GM12872 (cell line): ENCODE results near the gene THSD4.

ENCODE experiments used
- TF ChIP-seq, protein P1 (sequence below): IDR thresholded peaks from 3 replicates; pipeline ENCODE4 v1.5.1; 2011; ENCODE audit warnings: low read depth, mild to moderate bottlenecking, low read length, moderate library complexity; ENCODE audit not compliant: insufficient read depth

Gene THSD4

GRCh38 chr15:71496336-71496955 is 381.2 kb downstream of the THSD4 start:
- TF ChIP-seq, protein P1, sequence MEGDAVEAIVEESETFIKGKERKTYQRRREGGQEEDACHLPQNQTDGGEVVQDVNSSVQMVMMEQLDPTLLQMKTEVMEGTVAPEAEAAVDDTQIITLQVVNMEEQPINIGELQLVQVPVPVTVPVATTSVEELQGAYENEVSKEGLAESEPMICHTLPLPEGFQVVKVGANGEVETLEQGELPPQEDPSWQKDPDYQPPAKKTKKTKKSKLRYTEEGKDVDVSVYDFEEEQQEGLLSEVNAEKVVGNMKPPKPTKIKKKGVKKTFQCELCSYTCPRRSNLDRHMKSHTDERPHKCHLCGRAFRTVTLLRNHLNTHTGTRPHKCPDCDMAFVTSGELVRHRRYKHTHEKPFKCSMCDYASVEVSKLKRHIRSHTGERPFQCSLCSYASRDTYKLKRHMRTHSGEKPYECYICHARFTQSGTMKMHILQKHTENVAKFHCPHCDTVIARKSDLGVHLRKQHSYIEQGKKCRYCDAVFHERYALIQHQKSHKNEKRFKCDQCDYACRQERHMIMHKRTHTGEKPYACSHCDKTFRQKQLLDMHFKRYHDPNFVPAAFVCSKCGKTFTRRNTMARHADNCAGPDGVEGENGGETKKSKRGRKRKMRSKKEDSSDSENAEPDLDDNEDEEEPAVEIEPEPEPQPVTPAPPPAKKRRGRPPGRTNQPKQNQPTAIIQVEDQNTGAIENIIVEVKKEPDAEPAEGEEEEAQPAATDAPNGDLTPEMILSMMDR = no peak

DNA sequence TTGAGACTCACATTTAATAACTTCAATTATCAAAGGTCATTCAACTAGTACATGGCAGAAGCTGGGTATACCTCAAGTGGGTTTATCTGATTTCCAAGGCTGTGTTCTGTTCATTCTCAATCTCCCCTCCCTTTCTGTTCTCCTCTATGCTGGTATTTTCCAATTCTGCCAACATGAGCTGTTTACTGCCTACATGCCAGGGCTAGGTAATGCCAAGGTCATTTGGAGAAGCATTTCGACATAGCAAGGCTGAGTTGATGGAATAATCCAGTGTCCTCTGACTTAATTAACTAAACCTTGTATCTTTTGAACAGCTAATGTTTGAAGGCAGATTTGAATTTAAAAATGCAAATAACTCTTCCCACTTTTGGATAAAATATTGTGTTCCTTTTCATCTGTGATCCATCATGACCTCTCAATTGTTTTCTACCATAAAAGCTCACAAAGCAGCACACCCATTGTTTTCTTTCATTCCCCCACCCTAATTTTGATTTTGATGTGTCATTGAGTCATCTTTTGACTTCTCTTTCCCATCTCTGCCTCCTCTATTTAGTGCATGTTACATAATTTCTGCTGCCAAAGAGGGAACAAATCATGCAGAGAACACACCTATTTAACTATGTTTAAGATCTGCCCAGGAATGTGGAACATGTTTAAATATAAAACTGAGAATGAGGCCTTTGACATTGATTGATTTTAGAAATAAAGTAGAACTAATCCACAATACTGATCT is 386.2 kb downstream of the THSD4 start:
- TF ChIP-seq, protein P1 = no peak

DNA sequence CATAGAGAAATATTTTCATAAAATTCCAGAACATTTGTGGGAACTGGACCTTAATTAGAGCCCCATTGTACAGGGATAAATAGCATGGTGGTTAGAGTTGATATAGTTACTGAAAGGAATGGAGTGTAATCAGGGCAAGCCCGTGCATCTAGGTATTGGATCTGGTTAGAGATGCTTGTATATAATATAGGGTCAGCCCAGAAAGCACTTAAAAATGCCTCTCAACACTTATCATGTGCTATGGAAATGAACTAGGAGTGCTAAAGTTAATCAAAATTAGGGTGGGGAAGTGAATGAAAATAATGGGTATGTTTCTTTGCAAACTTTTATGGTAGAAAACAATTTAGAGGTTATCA is 386.8 kb downstream of the THSD4 start:
- TF ChIP-seq, protein P1 = no peak

GRCh38 chr15:71505962-71506361 is 390.7 kb downstream of the THSD4 start:
- TF ChIP-seq, protein P1 = no peak

DNA sequence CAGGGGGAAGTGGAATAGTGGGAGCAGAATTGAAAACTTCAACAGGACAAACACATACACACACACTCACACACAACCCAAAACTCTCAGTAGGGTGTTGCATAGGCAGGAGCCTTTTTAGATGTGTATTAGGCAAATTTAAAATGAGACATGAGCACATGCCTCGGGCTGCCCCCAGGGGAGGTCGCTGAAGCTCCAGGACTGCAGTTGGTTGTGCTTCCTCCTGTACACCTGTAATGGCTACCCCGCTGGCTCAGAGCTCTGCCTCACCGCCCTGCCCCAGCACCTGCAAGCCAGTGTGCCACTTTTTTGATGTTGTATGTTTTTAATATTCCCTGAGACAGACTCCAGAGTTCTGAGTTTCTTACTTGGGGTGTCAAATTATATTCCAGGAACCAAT is 391.7 kb downstream of the THSD4 start:
- TF ChIP-seq, protein P1 = no peak

DNA sequence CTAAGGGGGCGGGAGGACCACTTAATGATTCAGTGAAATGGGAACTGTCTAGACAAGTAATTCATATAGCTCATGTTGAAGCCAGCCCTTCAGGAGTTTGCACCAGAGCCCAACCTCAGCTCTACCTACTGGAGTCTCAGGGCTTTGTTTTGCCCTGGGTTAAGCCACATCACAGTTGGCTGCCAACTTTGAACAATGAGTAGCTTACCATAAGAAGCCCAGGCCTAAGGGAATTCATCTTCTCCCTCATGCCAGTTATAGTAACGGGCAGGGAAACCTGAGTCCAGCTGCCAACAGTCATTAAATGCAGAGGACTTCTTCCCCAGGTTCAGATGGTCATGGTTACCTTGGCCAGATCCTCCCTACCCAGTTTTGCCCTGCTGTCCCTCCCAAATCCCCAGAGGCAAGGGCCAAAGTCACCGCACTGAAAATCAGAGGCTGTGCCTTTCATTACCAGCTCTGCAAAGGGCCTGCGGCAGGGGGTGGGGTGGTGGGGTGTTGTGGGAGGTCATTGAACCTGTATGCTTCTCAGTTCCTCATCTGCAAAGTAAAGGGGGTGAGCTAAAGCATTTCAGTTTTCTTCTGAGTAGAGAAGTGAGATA is 392.9 kb downstream of the THSD4 start:
- TF ChIP-seq, protein P1 = no peak

DNA sequence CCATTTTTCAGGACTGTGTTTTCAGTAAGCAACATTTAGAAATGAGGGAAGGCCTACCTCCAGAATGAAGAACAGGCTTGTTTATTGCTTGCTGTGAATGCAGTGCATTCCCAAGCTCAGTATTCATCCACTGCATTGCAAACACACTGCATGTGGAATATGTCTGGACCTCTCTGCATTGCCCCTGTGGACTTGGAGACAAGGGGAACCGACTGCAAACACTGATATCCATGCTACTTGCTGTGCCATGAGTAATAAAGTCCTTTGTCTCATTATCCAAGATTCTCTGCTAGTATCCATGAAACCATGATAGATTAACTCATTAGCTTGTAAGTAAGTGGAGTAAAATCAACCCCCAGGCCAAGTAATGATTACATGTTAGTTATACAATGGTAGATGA is 393.9 kb downstream of the THSD4 start:
- TF ChIP-seq, protein P1 = no peak
